ENCODE measurements around the gene OR2T10. TPM values are rescaled to one million over a fixed set of nuclear protein-coding genes. Genes with fewer than 3 reads are reported as not detected.
A peak's percentile ranks its signal among the peaks of the same experiment; 100 is the strongest.

OR2T10 gene
- total RNA-seq, 2 donors from 2014 or later, result not detected

GRCh38 chr1:248621770-248622169 lies 24.3 kb upstream of the OR2T10 start:
- DNase-seq, result no peak
- intact Hi-C loops (cut with DNase I), result loop anchor here (2.0 to 5.0 kb wide), 2 partner anchors 66 to 185 kb away; no protein-coding TSS in a partner anchor
- H3K4me3 ChIP-seq, result no peak overlapping the region
- H3K27me3 ChIP-seq, result no peaks in the 10 kb centered on the region
- H3K36me3 ChIP-seq, result no peaks in the 10 kb centered on the region
- TF ChIP-seq, protein P1, sequence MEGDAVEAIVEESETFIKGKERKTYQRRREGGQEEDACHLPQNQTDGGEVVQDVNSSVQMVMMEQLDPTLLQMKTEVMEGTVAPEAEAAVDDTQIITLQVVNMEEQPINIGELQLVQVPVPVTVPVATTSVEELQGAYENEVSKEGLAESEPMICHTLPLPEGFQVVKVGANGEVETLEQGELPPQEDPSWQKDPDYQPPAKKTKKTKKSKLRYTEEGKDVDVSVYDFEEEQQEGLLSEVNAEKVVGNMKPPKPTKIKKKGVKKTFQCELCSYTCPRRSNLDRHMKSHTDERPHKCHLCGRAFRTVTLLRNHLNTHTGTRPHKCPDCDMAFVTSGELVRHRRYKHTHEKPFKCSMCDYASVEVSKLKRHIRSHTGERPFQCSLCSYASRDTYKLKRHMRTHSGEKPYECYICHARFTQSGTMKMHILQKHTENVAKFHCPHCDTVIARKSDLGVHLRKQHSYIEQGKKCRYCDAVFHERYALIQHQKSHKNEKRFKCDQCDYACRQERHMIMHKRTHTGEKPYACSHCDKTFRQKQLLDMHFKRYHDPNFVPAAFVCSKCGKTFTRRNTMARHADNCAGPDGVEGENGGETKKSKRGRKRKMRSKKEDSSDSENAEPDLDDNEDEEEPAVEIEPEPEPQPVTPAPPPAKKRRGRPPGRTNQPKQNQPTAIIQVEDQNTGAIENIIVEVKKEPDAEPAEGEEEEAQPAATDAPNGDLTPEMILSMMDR (IDR thresholded peaks at IDR 0.05), result no peak
- no peaks in the 10 kb centered on the region for H3K4me1 ChIP-seq
- no peak overlapping the region for H3K27ac ChIP-seq
- H3K9ac ChIP-seq (ENCODE audit: low read depth in 2 of 2, low read length in 2 of 2), result no peak overlapping the region
- no peaks in the 10 kb centered on the region for H3K9me3 ChIP-seq

DNA sequence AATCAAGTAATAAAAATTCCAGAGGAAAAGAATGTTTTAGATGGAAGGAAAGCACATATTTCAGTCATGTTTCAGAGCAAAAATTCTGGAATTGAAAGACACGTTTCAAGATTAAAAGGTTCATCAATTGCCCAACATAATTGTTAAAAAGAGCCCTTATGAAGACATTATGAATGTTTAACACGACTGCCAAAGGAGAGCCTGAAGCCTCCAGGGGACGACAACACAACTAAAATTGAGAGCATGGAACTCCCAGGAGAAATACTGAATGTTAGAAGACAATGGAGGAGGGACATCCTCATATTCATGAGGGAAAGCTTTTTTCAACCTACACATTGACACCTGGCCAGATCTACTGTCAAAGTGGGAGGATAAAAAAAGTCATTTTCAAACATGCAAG lies 21.4 kb upstream of the OR2T10 start:
- H3K4me1 ChIP-seq, result no peaks in the 10 kb centered on the region
- H3K27ac ChIP-seq, result no peak overlapping the region
- H3K36me3 ChIP-seq, result no peaks in the 10 kb centered on the region
- TF ChIP-seq, protein P1 (IDR thresholded peaks at IDR 0.05), result peak; percentile 67
- H3K27me3 ChIP-seq, result no peaks in the 10 kb centered on the region
- intact Hi-C loops (cut with DNase I), result no loop called here
- H3K9me3 ChIP-seq, result no peaks in the 10 kb centered on the region
- DNase-seq, result peak; percentile 78
- H3K9ac ChIP-seq (ENCODE audit: low read depth in 2 of 2, low read length in 2 of 2), result no peak overlapping the region
- H3K4me3 ChIP-seq, result no peak overlapping the region

GRCh38 chr1:248618119-248618518 lies 20.6 kb upstream of the OR2T10 start:
- intact Hi-C loops (cut with DNase I), result no loop called here
- Histone ChIP-seq H3K27ac (no peak overlapping the region), H3K36me3 (no peaks in the 10 kb centered on the region), H3K4me1 (no peaks in the 10 kb centered on the region), H3K4me3 (no peak overlapping the region), H3K9ac (ENCODE audit: low read depth in 2 of 2, low read length in 2 of 2) (no peak overlapping the region), H3K9me3 (no peaks in the 10 kb centered on the region), H3K27me3 (no peaks in the 10 kb centered on the region)
- DNase-seq, result no peak
- TF ChIP-seq, protein P1 (IDR thresholded peaks at IDR 0.05), result no peak

DNA sequence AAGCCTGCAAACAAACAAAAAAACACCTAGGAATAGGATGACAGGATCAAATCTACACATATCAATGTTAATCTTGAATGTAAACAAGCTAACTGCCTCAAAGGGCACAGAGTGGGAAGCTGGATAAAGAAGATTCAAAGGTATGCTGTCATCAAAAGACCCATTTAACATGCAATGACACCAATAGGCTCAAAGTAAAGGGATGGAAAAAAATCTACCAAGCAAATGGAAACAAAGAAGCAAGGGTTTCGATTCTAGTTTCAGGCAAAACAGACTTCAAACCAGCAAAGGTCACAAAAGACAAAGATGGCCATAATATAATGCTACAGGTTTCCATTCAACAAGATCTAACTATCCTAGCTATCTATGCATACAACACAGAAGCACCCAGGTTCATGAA lies 16.2 kb upstream of the OR2T10 start:
- Histone ChIP-seq H3K27ac (no peak overlapping the region), H3K27me3 (no peaks in the 10 kb centered on the region), H3K36me3 (no peaks in the 10 kb centered on the region), H3K9ac (ENCODE audit: low read depth in 2 of 2, low read length in 2 of 2) (no peak overlapping the region), H3K4me1 (no peaks in the 10 kb centered on the region), H3K9me3 (no peaks in the 10 kb centered on the region), H3K4me3 (no peak overlapping the region)
- intact Hi-C loops (cut with DNase I), result no loop called here
- DNase-seq, result no peak
- TF ChIP-seq, protein P1 (IDR thresholded peaks at IDR 0.05), result no peak

- TF ChIP-seq, protein P1 (IDR thresholded peaks at IDR 0.05), result no peak
- Histone ChIP-seq H3K9ac (ENCODE audit: low read depth in 2 of 2, low read length in 2 of 2) (no peak overlapping the region), H3K4me1 (no peaks in the 10 kb centered on the region), H3K4me3 (no peak overlapping the region), H3K36me3 (no peaks in the 10 kb centered on the region), H3K27ac (no peak overlapping the region), H3K27me3 (no peaks in the 10 kb centered on the region), H3K9me3 (no peaks in the 10 kb centered on the region)
- no peak for DNase-seq
- intact Hi-C loops (cut with DNase I), result no loop called here
Observed at GRCh38 chr1:248611883-248612414, 14.4 kb upstream of the OR2T10 start.
